ENCODE results near the gene MPND.

DNA sequence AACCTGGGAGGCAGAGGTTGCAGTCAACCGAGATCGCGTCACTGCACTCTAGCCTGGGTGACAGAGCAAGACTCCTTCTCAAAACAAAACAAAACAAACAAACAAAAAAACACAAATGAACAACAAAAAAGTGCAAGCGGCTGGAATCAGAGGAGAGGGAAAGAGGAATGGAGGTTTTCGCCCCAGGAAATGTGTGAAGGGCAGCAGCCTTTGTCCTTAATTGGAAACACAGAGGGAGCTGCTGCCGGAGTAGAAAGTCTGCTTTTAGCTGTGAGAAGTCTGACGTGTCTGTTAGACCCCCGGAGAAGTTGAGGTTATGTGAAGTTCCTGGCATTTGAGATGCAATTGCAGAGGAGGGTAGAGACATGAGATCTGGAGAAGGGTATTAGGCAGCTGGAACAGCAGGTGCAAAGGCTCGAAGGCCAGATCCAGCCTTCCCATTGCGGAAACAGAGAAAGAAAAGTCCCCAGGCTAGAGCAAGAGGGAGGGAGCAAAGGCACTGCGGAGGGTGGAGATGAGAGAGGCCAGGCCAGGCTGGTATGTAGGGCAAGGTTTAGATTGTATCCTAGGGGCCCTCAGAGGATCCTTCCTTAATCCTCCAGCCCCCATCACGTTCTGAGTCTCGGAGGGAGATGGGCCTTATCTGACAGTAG lies 41.6 kb upstream of the MPND start:
- TF ChIP-seq, protein P1, sequence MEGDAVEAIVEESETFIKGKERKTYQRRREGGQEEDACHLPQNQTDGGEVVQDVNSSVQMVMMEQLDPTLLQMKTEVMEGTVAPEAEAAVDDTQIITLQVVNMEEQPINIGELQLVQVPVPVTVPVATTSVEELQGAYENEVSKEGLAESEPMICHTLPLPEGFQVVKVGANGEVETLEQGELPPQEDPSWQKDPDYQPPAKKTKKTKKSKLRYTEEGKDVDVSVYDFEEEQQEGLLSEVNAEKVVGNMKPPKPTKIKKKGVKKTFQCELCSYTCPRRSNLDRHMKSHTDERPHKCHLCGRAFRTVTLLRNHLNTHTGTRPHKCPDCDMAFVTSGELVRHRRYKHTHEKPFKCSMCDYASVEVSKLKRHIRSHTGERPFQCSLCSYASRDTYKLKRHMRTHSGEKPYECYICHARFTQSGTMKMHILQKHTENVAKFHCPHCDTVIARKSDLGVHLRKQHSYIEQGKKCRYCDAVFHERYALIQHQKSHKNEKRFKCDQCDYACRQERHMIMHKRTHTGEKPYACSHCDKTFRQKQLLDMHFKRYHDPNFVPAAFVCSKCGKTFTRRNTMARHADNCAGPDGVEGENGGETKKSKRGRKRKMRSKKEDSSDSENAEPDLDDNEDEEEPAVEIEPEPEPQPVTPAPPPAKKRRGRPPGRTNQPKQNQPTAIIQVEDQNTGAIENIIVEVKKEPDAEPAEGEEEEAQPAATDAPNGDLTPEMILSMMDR (conservative IDR thresholded peaks at IDR 0.05) = no peak
- no peak for TF ChIP-seq ZFX (IDR thresholded peaks at IDR 0.05)
